Ovary (tissue), 9 donors: ENCODE data around the gene NKX1-1. TPM values are rescaled to one million over a fixed set of nuclear protein-coding genes. Genes with fewer than 3 reads are reported as not detected.

Source experiments
- DNase-seq, 5 donors: peaks; one replicate each; pipeline ENCODE4 v3.0.0-alpha.2; 2019 to 2020
- H3K27ac ChIP-seq, 2 donors: fragments of 200-600 bp; one replicate each; pipeline versions ENCODE4 v1.5.1 to v1.8.0; 2019 to 2022
- H3K27me3 ChIP-seq: fragments of 200-600 bp; one replicate; pipeline ENCODE4 v1.8.0; 2022
- H3K36me3 ChIP-seq: fragments of 200-600 bp; sonication (generic); one replicate; pipeline ENCODE4 v1.5.1; 2019
- H3K4me1 ChIP-seq: one replicate; pipeline ENCODE4 v1.8.1; 2013; ENCODE audit warnings: mild to moderate bottlenecking, moderate library complexity; ENCODE audit not compliant: insufficient read depth
- H3K4me3 ChIP-seq: fragments of 200-600 bp; sonication (generic); one replicate; pipeline ENCODE4 v1.5.1; 2017
- H3K9me3 ChIP-seq, 2 donors: fragments of 200-600 bp in 1 of 2; sonication (generic) in 1 of 2; one replicate each; pipeline versions ENCODE4 v1.5.1 to v1.8.1; 2013 to 2019; ENCODE audit warnings: mild to moderate bottlenecking in 1 of 2, moderate library complexity in 1 of 2
- CTCF ChIP-seq, 3 donors: fragments of 450-650 bp in 2 of 3; fragments of 200-600 bp in 1 of 3; IDR thresholded peaks; one replicate each; pipeline versions ENCODE4 v1.5.1 to v1.8.0; 2016 to 2022; ENCODE audit warnings: antibody characterized with exemption in 3 of 3, mild to moderate bottlenecking in 1 of 3
- EP300 ChIP-seq: sonication (generic); formaldehyde crosslinking; IDR thresholded peaks from one replicate; pipeline ENCODE4 v1.6.1; 2017; ENCODE audit warnings: antibody characterized with exemption
- POLR2A ChIP-seq: fragments of 450-650 bp; IDR thresholded peaks from one replicate; pipeline ENCODE4 v1.6.1; 2017; ENCODE audit warnings: antibody characterized with exemption, mild to moderate bottlenecking, moderate library complexity
- WGBS, 3 donors: extraction: QIAGEN DNeasy Blood & Tissue Kit in 1 of 3; methylation state at CpG; one replicate each; pipeline versions ENCODE4 v1.1.5 to v1.1.7; 2013 to 2017; 5-methylcytosine and 5-hydroxymethylcytosine counted together
- intact Hi-C, 4 donors: fragments of 100-400 bp; cut with DNase I; formaldehyde crosslinking; loops; one replicate each; pipeline versions ENCODE4 v1.11.0 to v1.15.1; 2022 to 2023
- polyA plus RNA-seq, 2 donors: library from polyadenylated mRNA; stranded (reverse); fragments of 200-250 nt in 1 of 2; fragments of 350-450 nt in 1 of 2; fragmentation: Illumina TruSeq in 1 of 2; extraction: RNeasy Lipid Tissue Mini Kit (QIAGEN cat#74804) in 1 of 2; gene quantifications; one replicate each; pipeline ENCODE4 v1.2.3, GENCODE V29; 2013 to 2014
- total RNA-seq, 7 donors: library from RNA; depleted of rRNA in 2 of 7; stranded (reverse); fragments of >200 nt in 2 of 7; fragmentation: NEBNext Ultra II Directional in 3 of 7; extraction: Animal tissue kit (Norgen Biotek cat#: 25700) in 3 of 7; gene quantifications; one replicate each; pipeline versions ENCODE4 v1.1.0 to v1.2.4, GENCODE V29; 2016 to 2023
- donor health status: DM: no; HTN: no; CAD: no; lungs with moderate emphysema.
- donor health status: DM: no; HTN: no; CAD: no.
- donor health status: Bipolar disorder and iron deficiency.
- donor health status: DM: yes; HTN: yes; CAD: no.
- donor health status: DM: no; HTN: no; CAD: no.
- donor health status: DM: yes; HTN: yes; CAD: no.

Gene NKX1-1
- total and polyA plus RNA-seq, 9 donors, result not detected

- no peaks in the 10 kb centered on the region for H3K4me1 ChIP-seq
- peak in 2 of 5 donors; percentile 14 to 24 for DNase-seq
- 89 to 90% (median 89%) methylated on average over 27 of the region's 27 CpGs for WGBS, 3 donors
- TF ChIP-seq EP300, result no peak
- no peak for TF ChIP-seq CTCF (IDR thresholded peaks at IDR 0.05)
- TF ChIP-seq POLR2A, result no peak
- no peaks in the 10 kb centered on the region for H3K9me3 ChIP-seq
- no peak overlapping the region for H3K27ac ChIP-seq
- intact Hi-C loops, result no loop called here
- H3K36me3 ChIP-seq, result no peaks in the 10 kb centered on the region
- no peaks in the 10 kb centered on the region for H3K27me3 ChIP-seq
- no peak overlapping the region for H3K4me3 ChIP-seq
Measured at GRCh38 chr4:1382776-1383727, 23.2 kb downstream of the NKX1-1 start.

- intact Hi-C loops, result no loop called here
- H3K9me3 ChIP-seq, result no peaks in the 10 kb centered on the region
- no peak overlapping the region for H3K4me3 ChIP-seq
- TF ChIP-seq EP300 (no peak), CTCF (IDR thresholded peaks at IDR 0.05) (no peak), POLR2A (no peak)
- H3K4me1 ChIP-seq, result no peaks in the 10 kb centered on the region
- H3K27ac ChIP-seq, result no peak overlapping the region
- WGBS, 3 donors, result 93 to 94% (median 94%) methylated on average over 24 of the region's 24 CpGs
- peak in 2 of 5 donors; percentile 16 to 26 for DNase-seq
- H3K36me3 ChIP-seq, result no peaks in the 10 kb centered on the region
- H3K27me3 ChIP-seq, result no peaks in the 10 kb centered on the region
Measured at GRCh38 chr4:1381944-1382541, 24.2 kb downstream of the NKX1-1 start.

- TF ChIP-seq EP300 (no peak), POLR2A (no peak), CTCF (IDR thresholded peaks at IDR 0.05) (no peak)
- intact Hi-C loops, result no loop called here
- Histone ChIP-seq H3K27me3 (no peaks in the 10 kb centered on the region), H3K9me3 (no peaks in the 10 kb centered on the region), H3K27ac (no peak overlapping the region), H3K4me3 (no peak overlapping the region), H3K4me1 (no peaks in the 10 kb centered on the region), H3K36me3 (no peaks in the 10 kb centered on the region)
- 89 to 93% (median 90%) methylated on average over 11 to 12 of the region's 12 CpGs for WGBS, 3 donors
- peak in 1 of 5 donors; percentile 20 for DNase-seq
Measured at GRCh38 chr4:1381181-1381621, 25.0 kb downstream of the NKX1-1 start.

GRCh38 chr4:1380368-1381151 lies 25.7 kb downstream of the NKX1-1 start:
- Histone ChIP-seq H3K4me1 (no peaks in the 10 kb centered on the region), H3K27ac (no peak overlapping the region), H3K4me3 (no peak overlapping the region), H3K36me3 (no peaks in the 10 kb centered on the region), H3K27me3 (no peaks in the 10 kb centered on the region), H3K9me3 (no peaks in the 10 kb centered on the region)
- DNase-seq, result peak in 1 of 5 donors; percentile 28
- TF ChIP-seq POLR2A (no peak), CTCF (IDR thresholded peaks at IDR 0.05) (no peak)
- intact Hi-C loops, result no loop called here
- 91 to 95% (median 92%) methylated on average over 35 to 36 of the region's 36 CpGs for WGBS, 3 donors
